Inferior parietal cortex (tissue), 1 donor: ENCODE measurements around the gene PKNOX2.
A peak's percentile ranks its signal among the peaks of the same experiment; 100 is the strongest.

Source experiments
- DNase-seq: peaks from one replicate; pipeline ENCODE4 v3.0.0-alpha.2; 2016; ENCODE audit errors: extremely low spot score

PKNOX2 gene

DNA sequence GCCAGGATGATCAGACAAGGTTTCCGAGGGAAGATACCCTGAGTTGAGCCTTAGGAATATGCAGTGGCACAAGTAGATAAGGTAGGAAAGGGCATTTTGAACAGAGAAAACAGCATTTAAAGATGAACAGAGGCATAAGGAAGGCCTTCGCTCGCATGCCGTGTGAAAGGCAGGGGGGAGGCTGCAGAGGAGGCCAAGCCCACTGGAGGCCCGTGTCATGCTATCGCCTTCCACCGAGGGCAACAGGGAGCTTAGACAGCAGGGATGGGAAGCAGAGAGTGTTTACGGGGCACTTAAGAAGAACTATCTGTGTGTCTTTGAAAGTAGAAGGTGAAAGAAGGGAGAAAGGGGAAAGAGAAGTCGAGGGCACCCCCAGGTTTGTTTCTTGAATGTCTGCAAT, 148.3 kb downstream of the PKNOX2 start:
- DNase-seq: no peak

DNA sequence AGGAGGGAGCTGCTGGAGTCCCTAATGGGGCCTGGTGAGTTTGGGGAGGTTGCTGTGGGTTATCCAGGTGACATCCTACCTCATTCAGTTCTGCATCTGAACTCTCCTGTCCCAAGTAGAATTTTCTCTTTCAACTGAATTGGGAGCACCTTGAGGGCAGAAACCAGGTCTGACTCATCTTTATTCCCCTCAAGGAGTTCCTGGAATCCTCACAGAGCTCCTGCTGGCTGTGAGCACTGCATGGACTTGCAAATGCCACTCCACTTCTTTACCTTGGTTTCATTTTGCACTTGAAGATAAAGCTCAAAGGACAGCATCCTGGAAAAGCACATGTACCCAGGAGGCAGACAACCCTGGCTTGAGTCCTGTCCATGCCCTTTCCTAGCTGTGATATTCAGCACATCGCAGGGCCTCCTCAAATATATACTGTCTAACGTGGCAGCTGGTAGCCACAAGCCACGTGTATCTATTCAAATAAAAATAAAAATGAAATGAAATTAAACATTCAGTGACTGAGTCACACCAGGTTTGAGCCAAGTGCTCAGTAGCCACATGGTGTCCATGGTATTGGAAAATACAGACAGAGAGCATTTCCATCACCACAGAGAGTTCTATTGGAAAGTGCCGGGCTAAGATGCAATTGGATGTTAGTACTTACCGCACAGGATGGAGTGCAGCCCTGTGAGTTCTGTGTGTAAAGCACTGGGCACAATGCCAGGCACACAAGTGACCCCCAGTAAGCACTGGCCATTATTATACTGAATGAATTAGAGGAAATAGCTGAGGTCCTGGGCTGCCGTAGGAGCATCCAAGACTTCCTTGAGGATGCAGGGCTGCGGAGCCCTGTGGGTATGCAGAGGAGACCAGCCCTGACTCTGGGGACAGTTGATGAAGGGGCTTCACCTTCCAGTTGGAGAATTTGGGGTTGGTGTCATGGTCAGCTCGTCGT, 149.0 kb downstream of the PKNOX2 start:
- no peak for DNase-seq

DNA sequence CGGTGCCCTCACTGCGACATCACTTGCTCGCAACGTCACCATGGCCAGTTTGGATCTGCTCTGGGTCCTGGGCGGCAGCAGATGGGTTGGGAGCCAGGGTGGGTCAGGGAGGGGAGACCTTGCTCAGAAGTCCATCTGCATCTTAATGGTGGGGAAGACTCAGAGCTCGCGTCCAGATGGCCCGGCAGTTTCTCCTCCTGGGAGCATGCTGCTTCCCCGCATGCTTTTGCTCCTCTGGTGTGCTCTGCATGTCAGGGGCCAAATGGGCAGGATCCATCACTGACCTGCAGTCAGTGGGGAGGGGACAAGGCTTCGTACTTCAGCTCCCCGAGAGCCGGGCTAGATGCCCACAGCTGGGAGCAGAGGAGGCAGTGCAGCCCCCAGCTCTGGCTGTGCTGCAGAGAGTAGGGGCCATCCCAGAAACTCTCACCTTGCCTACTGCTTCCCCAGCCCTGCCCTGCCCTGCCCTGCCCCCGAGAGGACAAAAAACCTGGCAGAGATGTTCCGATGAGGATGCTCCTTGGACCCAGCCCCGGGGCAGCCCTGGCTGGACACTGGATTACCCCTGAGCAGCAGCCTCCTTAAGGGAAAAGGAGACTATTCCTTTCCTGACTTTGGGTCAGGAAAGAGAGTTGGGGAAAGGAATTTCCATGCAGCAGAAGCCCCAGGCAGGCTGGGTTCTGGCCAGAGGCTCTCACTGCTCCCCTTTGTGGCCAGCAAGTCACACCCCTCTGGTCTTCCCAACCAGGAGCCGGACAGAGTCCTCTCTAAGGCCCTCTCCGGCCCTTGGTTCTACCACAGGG, 149.9 kb downstream of the PKNOX2 start:
- DNase-seq: no peak

DNA sequence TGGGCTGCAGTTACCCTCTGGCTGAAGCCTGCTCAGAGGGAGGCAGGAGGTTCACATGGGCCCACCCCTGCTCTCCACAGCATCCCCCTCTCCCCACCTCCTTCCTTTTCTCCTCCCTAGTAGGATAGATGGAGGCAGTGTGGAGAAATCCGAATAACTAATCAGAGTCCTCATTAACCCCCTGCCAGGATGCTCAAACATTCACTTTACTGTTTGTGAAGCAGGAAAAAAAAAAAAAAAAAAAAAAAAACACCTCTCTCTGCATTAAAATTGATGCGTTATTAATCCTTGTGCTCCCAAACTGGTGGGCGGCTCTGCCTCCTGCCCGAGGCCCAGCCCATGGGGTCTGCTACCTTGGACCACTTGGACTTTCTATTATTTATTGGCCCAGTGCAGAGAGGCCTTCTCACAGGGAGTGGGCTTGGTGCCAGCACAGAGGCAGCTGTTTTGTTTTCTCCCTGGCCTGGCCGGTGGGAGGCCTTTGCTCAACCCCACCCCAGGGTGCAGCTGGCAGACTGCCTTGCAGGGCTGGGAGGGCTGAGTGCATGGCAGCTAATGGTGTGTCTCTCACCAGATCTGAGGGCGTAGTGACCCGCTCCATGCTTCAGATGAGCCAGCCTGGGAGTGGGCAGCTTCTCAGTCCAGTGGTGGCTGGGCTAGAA, 150.7 kb downstream of the PKNOX2 start:
- no peak for DNase-seq

- DNase-seq: no peak
These were observed 152.9 kb downstream of the PKNOX2 start for GRCh38 chr11:125317416-125317815.

- no peak for DNase-seq
These were observed 155.1 kb downstream of the PKNOX2 start for GRCh38 chr11:125319649-125320048.

- DNase-seq: no peak
These were observed 156.0 kb downstream of the PKNOX2 start for GRCh38 chr11:125320347-125321076.

GRCh38 chr11:125322289-125322688, 157.7 kb downstream of the PKNOX2 start:
- DNase-seq: no peak

- no peak for DNase-seq
These were observed 160.6 kb downstream of the PKNOX2 start for GRCh38 chr11:125325196-125325595.

GRCh38 chr11:125326126-125326525, 161.6 kb downstream of the PKNOX2 start:
- no peak for DNase-seq

DNA sequence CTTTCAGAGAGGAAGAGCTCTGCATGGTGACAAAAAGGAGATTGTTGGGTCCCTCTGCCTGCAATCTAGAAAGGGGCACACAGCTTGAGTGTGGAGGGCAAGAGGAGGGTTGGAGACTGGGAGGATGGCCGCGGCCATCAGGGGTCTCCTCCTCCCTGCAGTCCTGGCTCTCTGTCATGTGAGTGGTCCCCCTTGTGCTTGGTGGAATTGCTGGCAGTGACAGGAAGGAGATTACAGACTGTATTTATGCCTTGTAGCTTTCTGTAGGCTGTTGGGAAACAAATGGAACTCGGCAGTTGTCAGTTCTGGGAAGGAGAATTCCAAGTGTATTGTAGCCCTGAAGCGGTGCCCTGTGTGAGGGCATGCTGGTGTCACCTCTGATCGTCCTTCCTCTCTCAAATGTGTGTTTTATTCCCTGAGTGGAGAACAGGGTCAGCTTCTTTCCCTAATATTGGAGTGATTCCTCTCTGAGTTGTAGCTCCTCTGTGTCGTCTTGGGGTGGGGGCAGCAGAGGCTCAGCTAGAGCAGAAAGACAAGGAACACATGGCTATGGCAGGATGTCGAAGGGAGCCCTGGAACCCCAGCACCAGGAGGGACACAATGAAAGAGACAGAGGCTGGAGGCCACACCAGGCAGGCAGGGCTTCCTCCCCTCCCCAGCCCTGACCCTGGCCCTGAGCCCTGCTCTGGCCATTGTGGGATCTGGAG, 163.1 kb downstream of the PKNOX2 start:
- no peak for DNase-seq

DNA sequence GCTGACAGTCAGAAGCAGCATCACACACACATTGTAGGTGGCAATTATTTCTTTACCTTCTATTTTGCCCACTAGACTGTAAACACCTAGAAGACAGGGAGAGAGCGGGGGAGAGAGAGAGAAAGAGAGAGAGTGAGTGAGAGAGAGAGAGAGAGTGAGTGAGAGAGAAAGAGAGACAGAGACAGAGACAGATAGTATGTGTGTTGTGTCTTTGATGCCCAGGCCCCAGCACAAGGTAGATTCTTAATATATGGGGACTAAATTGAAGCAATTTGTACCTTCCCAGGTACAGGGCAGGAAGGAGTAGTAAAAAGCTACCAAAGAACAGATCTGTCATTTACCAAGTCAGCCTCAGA, 163.7 kb downstream of the PKNOX2 start:
- DNase-seq: no peak

DNA sequence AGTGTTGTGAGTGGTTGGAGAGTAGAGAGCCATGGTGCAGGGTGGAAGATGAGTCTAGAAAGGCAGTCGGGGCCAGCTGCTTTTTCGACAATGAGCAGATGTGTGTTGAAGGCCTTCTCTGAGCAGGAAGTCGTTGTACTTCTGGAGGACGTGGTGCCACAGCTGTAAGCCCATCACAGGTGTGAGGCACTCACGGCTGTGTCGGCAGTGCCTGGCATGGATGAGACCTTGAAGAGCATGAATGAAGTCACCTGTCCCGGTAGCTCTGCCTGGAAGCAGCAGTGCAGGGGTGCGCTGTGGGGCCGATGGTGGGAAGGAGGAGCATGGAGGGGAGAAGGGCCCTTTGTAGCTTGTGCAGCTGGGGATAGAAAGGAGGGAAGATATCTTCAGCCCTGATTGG, 165.2 kb downstream of the PKNOX2 start:
- DNase-seq: no peak

DNA sequence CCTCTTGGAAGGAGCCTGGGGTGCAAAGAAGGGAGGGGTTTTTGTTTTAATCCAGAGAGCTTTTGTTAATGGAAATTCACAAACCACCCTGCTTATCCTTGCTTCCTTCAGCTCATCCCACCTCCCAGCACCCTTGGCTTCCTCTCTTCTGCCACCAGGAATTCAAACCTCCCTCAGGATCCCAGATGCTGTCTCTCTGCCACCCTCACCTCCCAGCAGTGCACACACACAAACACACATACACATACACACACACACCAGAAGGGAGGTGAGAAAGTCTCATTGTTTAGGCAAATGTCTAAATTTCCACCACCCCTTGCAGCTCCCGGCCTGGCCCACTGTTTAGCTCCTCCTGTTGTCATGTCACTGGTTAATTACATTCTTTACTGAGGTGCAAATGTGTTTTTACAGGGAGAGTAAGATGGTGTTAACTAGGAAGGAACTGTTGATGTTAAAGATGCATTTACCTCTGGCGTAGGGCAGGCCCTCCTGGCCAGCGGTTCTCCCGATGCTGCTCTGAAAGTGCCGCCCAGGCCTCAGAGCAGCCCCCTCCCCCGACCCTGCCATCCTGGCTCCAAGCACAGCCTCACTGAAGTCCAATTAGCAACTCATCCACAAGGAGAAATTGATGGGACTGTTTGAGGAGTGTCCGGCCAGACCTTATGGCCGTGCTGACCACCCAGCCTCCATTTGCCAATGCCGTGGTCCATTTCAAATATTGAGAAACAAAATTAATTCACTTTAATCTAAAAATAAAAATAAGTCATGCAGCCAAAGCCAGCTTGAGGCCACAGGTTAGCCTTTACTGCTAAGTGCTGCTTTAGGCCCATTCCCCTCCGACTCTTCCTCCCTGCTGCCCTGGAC, 166.1 kb downstream of the PKNOX2 start:
- no peak for DNase-seq

DNA sequence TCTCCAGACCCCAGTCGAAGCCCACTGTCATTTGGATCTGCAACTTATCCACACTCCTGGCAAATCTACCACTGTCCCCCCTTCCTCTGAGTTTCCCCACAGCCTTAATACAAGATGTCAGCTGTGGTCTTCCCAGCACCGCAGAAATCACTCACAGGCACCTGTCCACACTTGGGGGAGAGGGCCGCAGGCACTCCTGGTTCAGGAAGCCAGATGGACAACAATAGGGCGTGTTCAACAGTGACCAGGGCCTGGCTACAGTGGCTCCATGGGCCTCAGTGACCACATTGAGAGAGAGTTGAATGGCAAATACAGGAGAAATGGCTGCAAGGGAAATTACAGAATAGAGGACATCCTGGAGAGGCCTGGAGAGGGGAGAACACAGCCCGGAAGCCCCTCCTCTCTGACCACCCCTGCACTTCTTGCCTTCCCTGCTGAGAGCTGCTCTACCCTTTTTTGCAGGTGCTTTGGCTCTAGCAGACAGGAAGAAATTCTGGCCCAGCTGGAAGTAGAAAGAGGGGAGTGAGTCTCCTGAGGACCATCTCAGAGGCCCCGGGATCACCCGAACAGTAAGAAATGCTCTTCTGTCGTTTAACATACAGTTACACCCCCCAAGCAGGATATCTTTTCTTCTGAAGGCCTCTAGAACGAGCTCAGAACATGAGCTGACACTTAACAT, 166.9 kb downstream of the PKNOX2 start:
- no peak for DNase-seq

GRCh38 chr11:125332821-125333220, 168.3 kb downstream of the PKNOX2 start:
- no peak for DNase-seq

DNA sequence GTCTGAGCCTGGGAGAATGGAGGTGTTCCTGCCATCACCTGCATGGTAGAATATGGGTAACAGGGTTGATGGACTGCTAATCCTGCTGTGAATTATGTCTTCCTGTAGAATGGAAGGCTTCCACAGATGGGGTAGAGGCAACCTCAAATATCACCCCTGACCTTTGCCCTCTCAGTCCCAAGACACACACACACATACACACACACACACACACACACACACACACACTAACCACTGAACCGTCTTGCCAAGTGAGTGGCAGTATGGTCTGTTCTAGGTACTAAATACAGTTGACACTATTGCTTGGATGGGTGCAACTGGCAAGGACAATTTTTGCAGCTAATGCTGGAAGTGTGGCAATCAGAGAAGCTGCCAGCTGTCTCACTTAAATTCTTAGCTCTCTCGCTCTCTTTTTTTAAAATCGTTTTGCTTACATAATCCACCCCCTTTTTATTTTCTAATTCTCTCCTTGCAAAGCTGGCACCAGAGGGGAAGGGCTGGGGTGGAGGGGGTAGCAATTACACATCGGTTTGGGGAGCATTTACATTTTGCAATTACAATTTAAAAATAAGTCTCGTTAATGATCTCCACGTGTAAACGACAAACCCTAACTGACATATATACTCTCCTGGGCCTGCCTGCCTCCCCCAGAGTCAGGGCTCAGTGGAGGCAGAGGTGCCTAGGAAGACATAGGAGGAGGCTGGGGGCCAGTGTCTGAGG, 169.0 kb downstream of the PKNOX2 start:
- peak; percentile 55 for DNase-seq

DNA sequence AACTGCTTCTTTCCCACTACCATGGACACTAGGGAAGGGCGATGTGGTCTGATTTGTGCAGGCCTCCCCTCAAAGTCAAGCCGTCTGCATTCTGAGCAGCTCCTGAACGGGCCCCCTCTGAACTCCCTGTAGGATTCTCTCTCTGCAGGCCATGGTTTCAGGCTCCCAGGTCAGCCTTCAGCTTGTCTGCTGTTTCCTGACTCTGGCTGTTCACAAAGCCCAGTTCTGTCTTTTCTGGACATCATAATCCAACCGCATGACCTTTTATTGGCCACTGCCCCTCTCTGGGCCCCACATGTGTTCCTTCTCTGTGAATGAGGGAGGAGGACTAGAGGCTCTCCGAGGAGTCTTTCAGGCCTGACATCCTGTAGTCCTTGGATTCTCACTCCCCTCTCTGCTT, 170.6 kb downstream of the PKNOX2 start:
- no peak for DNase-seq
